Activated CD4-positive, alpha-beta memory T cell treated with anti-CD3 and anti-CD28 coated beads for 36 hours (primary cell): ENCODE results near the gene DOK6. TPM values are rescaled to one million over a fixed set of nuclear protein-coding genes. Genes with fewer than 3 reads are reported as not detected.

Source experiments
- CTCF ChIA-PET: fragments of 350-600 bp; sonication (Branson Sonifier 250); formaldehyde crosslinking; loops from one replicate; lab custom pipeline; 2021; ENCODE audit warnings: antibody characterized with exemption, inconsistent platforms; lab: Charles Lee
- POLR2A ChIA-PET: fragments of 350-600 bp; sonication (Branson Sonifier 250); formaldehyde crosslinking; loops from one replicate; lab custom pipeline; 2021; ENCODE audit warnings: antibody characterized with exemption; lab: Charles Lee
- DNase-seq: peaks from one replicate; pipeline ENCODE4 v3.0.0-alpha.2; 2020
- H3K27ac Mint-ChIP-seq: one replicate; pipeline ENCODE4 v1.8.0; 2021; ENCODE audit warnings: mixed read lengths
- H3K27me3 Mint-ChIP-seq: one replicate; pipeline ENCODE4 v1.8.0; 2021; ENCODE audit warnings: mixed read lengths
- H3K36me3 Mint-ChIP-seq: one replicate; pipeline ENCODE4 v1.8.0; 2021; ENCODE audit warnings: mixed read lengths
- H3K4me1 Mint-ChIP-seq: one replicate; pipeline ENCODE4 v1.8.0; 2021; ENCODE audit warnings: low read depth, mixed read lengths
- H3K4me3 Mint-ChIP-seq: one replicate; pipeline ENCODE4 v1.8.0; 2021; ENCODE audit warnings: mild to moderate bottlenecking, mixed read lengths
- H3K9me3 Mint-ChIP-seq: one replicate; pipeline ENCODE4 v1.8.0; 2021; ENCODE audit warnings: mixed read lengths
- intact Hi-C: fragments of 100-400 bp; cut with micrococcal nuclease; formaldehyde crosslinking; loops from one replicate; pipeline ENCODE4 v1.15.1; 2023
- total RNA-seq, 2 experiments: library from RNA; stranded (reverse); gene quantifications; one replicate each; pipeline ENCODE4 v1.2.3, GENCODE V29; 2021

The DOK6 gene
- total RNA-seq, 2 experiments from 2014 or later, result not detected

GRCh38 chr18:69715191-69715795 is 314.6 kb downstream of the DOK6 start:
- Mint-ChIP-seq H3K36me3 (peaks cover 9% of the 10 kb centered on the region), H3K27ac (no peak overlapping the region), H3K4me1 (no peaks in the 10 kb centered on the region), H3K27me3 (no peaks in the 10 kb centered on the region), H3K9me3 (peaks cover 28% of the 10 kb centered on the region), H3K4me3 (no peak overlapping the region)
- POLR2A ChIA-PET, result no interaction called here
- intact Hi-C loops, result no loop called here
- CTCF ChIA-PET, result no interaction called here
- no peak for DNase-seq

- Mint-ChIP-seq H3K27me3 (no peaks in the 10 kb centered on the region), H3K4me3 (no peak overlapping the region), H3K4me1 (no peaks in the 10 kb centered on the region), H3K27ac (no peak overlapping the region), H3K9me3 (peaks cover 28% of the 10 kb centered on the region), H3K36me3 (peaks cover 9% of the 10 kb centered on the region)
- intact Hi-C loops, result no loop called here
- POLR2A ChIA-PET, result no interaction called here
- no peak for DNase-seq
- CTCF ChIA-PET, result no interaction called here
Measured at GRCh38 chr18:69717586-69717985, 316.9 kb downstream of the DOK6 start.

GRCh38 chr18:69718912-69719547 is 318.3 kb downstream of the DOK6 start:
- no peaks in the 10 kb centered on the region for H3K4me1 Mint-ChIP-seq
- POLR2A ChIA-PET, result no interaction called here
- H3K27ac Mint-ChIP-seq, result no peak overlapping the region
- H3K27me3 Mint-ChIP-seq, result no peaks in the 10 kb centered on the region
- intact Hi-C loops, result no loop called here
- H3K36me3 Mint-ChIP-seq, result peaks cover 9% of the 10 kb centered on the region
- H3K4me3 Mint-ChIP-seq, result no peak overlapping the region
- CTCF ChIA-PET, result no interaction called here
- H3K9me3 Mint-ChIP-seq, result peaks cover 28% of the 10 kb centered on the region
- no peak for DNase-seq

- peaks cover 28% of the 10 kb centered on the region for H3K9me3 Mint-ChIP-seq
- H3K27me3 Mint-ChIP-seq, result no peaks in the 10 kb centered on the region
- ChIA-PET POLR2A (no interaction called here), CTCF (no interaction called here)
- intact Hi-C loops, result no loop called here
- peaks cover 9% of the 10 kb centered on the region for H3K36me3 Mint-ChIP-seq
- no peak overlapping the region for H3K4me3 Mint-ChIP-seq
- no peak for DNase-seq
- no peaks in the 10 kb centered on the region for H3K4me1 Mint-ChIP-seq
- no peak overlapping the region for H3K27ac Mint-ChIP-seq
Measured at GRCh38 chr18:69720422-69720821, 319.7 kb downstream of the DOK6 start.

GRCh38 chr18:69723434-69723833 is 322.7 kb downstream of the DOK6 start:
- POLR2A ChIA-PET, result no interaction called here
- no peak overlapping the region for H3K27ac Mint-ChIP-seq
- intact Hi-C loops, result no loop called here
- DNase-seq, result no peak
- peaks cover 6% of the 10 kb centered on the region for H3K36me3 Mint-ChIP-seq
- no peaks in the 10 kb centered on the region for H3K27me3 Mint-ChIP-seq
- peaks cover 4% of the 10 kb centered on the region for H3K4me1 Mint-ChIP-seq
- no peak overlapping the region for H3K4me3 Mint-ChIP-seq
- CTCF ChIA-PET, result no interaction called here
- peaks cover 14% of the 10 kb centered on the region for H3K9me3 Mint-ChIP-seq

GRCh38 chr18:69725009-69725408 is 324.3 kb downstream of the DOK6 start:
- intact Hi-C loops, result no loop called here
- H3K9me3 Mint-ChIP-seq, result no peaks in the 10 kb centered on the region
- H3K4me3 Mint-ChIP-seq, result no peak overlapping the region
- H3K27me3 Mint-ChIP-seq, result no peaks in the 10 kb centered on the region
- CTCF ChIA-PET, result no interaction called here
- POLR2A ChIA-PET, result no interaction called here
- peaks cover 4% of the 10 kb centered on the region for H3K4me1 Mint-ChIP-seq
- H3K36me3 Mint-ChIP-seq, result peaks cover 1% of the 10 kb centered on the region
- no peak overlapping the region for H3K27ac Mint-ChIP-seq
- no peak for DNase-seq

- no peak for DNase-seq
- Mint-ChIP-seq H3K4me1 (peaks cover 4% of the 10 kb centered on the region), H3K36me3 (peaks cover 1% of the 10 kb centered on the region), H3K27ac (no peak overlapping the region), H3K4me3 (no peak overlapping the region), H3K9me3 (no peaks in the 10 kb centered on the region), H3K27me3 (no peaks in the 10 kb centered on the region)
- ChIA-PET POLR2A (no interaction called here), CTCF (no interaction called here)
- intact Hi-C loops, result no loop called here
Measured at GRCh38 chr18:69725855-69726508, 325.3 kb downstream of the DOK6 start.

- Mint-ChIP-seq H3K36me3 (peaks cover 1% of the 10 kb centered on the region), H3K4me3 (no peak overlapping the region), H3K27me3 (no peaks in the 10 kb centered on the region), H3K4me1 (peaks cover 4% of the 10 kb centered on the region), H3K9me3 (no peaks in the 10 kb centered on the region), H3K27ac (no peak overlapping the region)
- POLR2A ChIA-PET, result no interaction called here
- CTCF ChIA-PET, result interaction anchor here (0.7 kb wide), 1 partner anchor 467 kb away, joined by 6 read pairs; no protein-coding TSS in a partner anchor
- intact Hi-C loops, result no loop called here
- no peak for DNase-seq
Measured at GRCh38 chr18:69727912-69728572, 327.4 kb downstream of the DOK6 start.

- POLR2A ChIA-PET, result no interaction called here
Measured at GRCh38 chr18:69730664-69731063, 330.0 kb downstream of the DOK6 start.

GRCh38 chr18:69734536-69734935 is 333.8 kb downstream of the DOK6 start:
- intact Hi-C loops, result no loop called here
- Mint-ChIP-seq H3K4me3 (no peak overlapping the region), H3K36me3 (no peaks in the 10 kb centered on the region), H3K4me1 (no peaks in the 10 kb centered on the region), H3K9me3 (peaks cover 4% of the 10 kb centered on the region), H3K27ac (no peak overlapping the region), H3K27me3 (no peaks in the 10 kb centered on the region)
- POLR2A ChIA-PET, result no interaction called here
- CTCF ChIA-PET, result no interaction called here
- DNase-seq, result no peak

More at GRCh38 chr18:69730664-69731063, 330.0 kb downstream of the DOK6 start:
- H3K4me1 Mint-ChIP-seq, result peaks cover 4% of the 10 kb centered on the region
- peaks cover 1% of the 10 kb centered on the region for H3K36me3 Mint-ChIP-seq
- H3K27me3 Mint-ChIP-seq, result no peaks in the 10 kb centered on the region
- DNase-seq, result no peak
- intact Hi-C loops, result no loop called here
- H3K4me3 Mint-ChIP-seq, result no peak overlapping the region
- CTCF ChIA-PET, result no interaction called here
- peaks cover 4% of the 10 kb centered on the region for H3K9me3 Mint-ChIP-seq
- no peak overlapping the region for H3K27ac Mint-ChIP-seq

GRCh38 chr18:69736730-69737129 is 336.0 kb downstream of the DOK6 start:
- peaks cover 4% of the 10 kb centered on the region for H3K9me3 Mint-ChIP-seq
- H3K4me1 Mint-ChIP-seq, result no peaks in the 10 kb centered on the region
- H3K27ac Mint-ChIP-seq, result no peak overlapping the region
- H3K27me3 Mint-ChIP-seq, result no peaks in the 10 kb centered on the region
- POLR2A ChIA-PET, result no interaction called here
- no peak overlapping the region for H3K4me3 Mint-ChIP-seq
- CTCF ChIA-PET, result no interaction called here
- H3K36me3 Mint-ChIP-seq, result no peaks in the 10 kb centered on the region
- intact Hi-C loops, result no loop called here
- no peak for DNase-seq

GRCh38 chr18:69737851-69738250 is 337.2 kb downstream of the DOK6 start:
- Mint-ChIP-seq H3K27ac (no peak overlapping the region), H3K36me3 (no peaks in the 10 kb centered on the region), H3K4me1 (no peaks in the 10 kb centered on the region), H3K9me3 (peaks cover 4% of the 10 kb centered on the region), H3K4me3 (no peak overlapping the region), H3K27me3 (no peaks in the 10 kb centered on the region)
- intact Hi-C loops, result no loop called here
- ChIA-PET CTCF (no interaction called here), POLR2A (no interaction called here)
- DNase-seq, result no peak
